GM23338 (cell line): Measurements from ENCODE around the gene NADK. TPM values are rescaled to one million over a fixed set of nuclear protein-coding genes. Genes with fewer than 3 reads are reported as not detected.

Experiments
- ATAC-seq: fragments of 200-7000 bp; cut with Tn5 transposase; 3 replicates; pipeline ENCODE4 v1.9.1; 2020
- DNase-seq: peaks from one replicate; pipeline ENCODE4 v3.0.0-alpha.2; 2015; ENCODE audit warnings: low spot score
- H2AFZ ChIP-seq: fragments of 200-600 bp; sonication (generic); 2 replicates; pipeline ENCODE4 v1.8.0; 2016; ENCODE audit warnings: antibody characterized with exemption, mild to moderate bottlenecking, moderate library complexity
- H3F3A ChIP-seq: fragments of 200-600 bp; sonication (generic); replicated peaks from 2 replicates; pipeline ENCODE4 v1.8.0; 2017; ENCODE audit warnings: antibody characterized with exemption, mixed run types, low read depth
- H3K27ac ChIP-seq: fragments of 200-600 bp; sonication (generic); 2 replicates; pipeline ENCODE4 v1.6.1; 2016; ENCODE audit warnings: low read depth
- H3K27me3 ChIP-seq: fragments of 200-600 bp; sonication (generic); 2 replicates; pipeline ENCODE4 v1.8.0; 2016; ENCODE audit warnings: mild to moderate bottlenecking, mixed run types, moderate library complexity; ENCODE audit not compliant: insufficient read depth
- H3K36me3 ChIP-seq: fragments of 200-600 bp; sonication (generic); 2 replicates; pipeline ENCODE4 v1.8.0; 2016; ENCODE audit warnings: mild to moderate bottlenecking; ENCODE audit not compliant: insufficient read depth
- H3K4me1 ChIP-seq: fragments of 200-600 bp; sonication (generic); 2 replicates; pipeline ENCODE4 v1.8.0; 2016; ENCODE audit warnings: mild to moderate bottlenecking, moderate library complexity; ENCODE audit not compliant: insufficient read depth
- H3K4me2 ChIP-seq: fragments of 200-600 bp; sonication (generic); 2 replicates; pipeline ENCODE4 v1.7.1; 2017; ENCODE audit warnings: mixed run types
- H3K4me3 ChIP-seq: fragments of 200-600 bp; sonication (generic); 2 replicates; pipeline ENCODE4 v1.6.1; 2016; ENCODE audit warnings: mixed run types
- H3K79me2 ChIP-seq: fragments of 200-600 bp; sonication (generic); replicated peaks from 2 replicates; pipeline ENCODE4 v1.8.0; 2017; ENCODE audit warnings: mild to moderate bottlenecking; ENCODE audit not compliant: insufficient read depth
- H3K9me2 ChIP-seq: fragments of 200-600 bp; sonication (generic); 2 replicates; pipeline ENCODE4 v1.8.0; 2017; ENCODE audit not compliant: insufficient read depth
- H4K20me1 ChIP-seq: fragments of 200-600 bp; sonication (generic); replicated peaks from 2 replicates; pipeline ENCODE4 v1.8.0; 2017; ENCODE audit warnings: mild to moderate bottlenecking; ENCODE audit not compliant: insufficient read depth
- H3K27ac Mint-ChIP-seq: 2 replicates; pipeline ENCODE4 v1.8.0; 2020; ENCODE audit warnings: inconsistent platforms, mild to moderate bottlenecking, moderate library complexity, mixed read lengths
- H3K27me3 Mint-ChIP-seq: 3 replicates; pipeline ENCODE4 v1.8.0; 2022; ENCODE audit warnings: low read depth, mild to moderate bottlenecking, moderate library complexity, mixed read lengths, inconsistent platforms; ENCODE audit not compliant: insufficient read depth, poor library complexity
- H3K36me3 Mint-ChIP-seq: 3 replicates; pipeline ENCODE4 v1.8.0; 2021; ENCODE audit warnings: low read depth, mild to moderate bottlenecking, inconsistent platforms, moderate library complexity, mixed read lengths
- H3K4me1 Mint-ChIP-seq: 3 replicates; pipeline ENCODE4 v1.8.0; 2020; ENCODE audit warnings: mild to moderate bottlenecking, inconsistent platforms, mixed read lengths
- H3K4me3 Mint-ChIP-seq: 3 replicates; pipeline ENCODE4 v1.8.0; 2021; ENCODE audit warnings: moderate library complexity, mild to moderate bottlenecking, inconsistent platforms, mixed read lengths
- H3K9me3 Mint-ChIP-seq: 3 replicates; pipeline ENCODE4 v1.8.0; 2020; ENCODE audit warnings: moderate library complexity, mild to moderate bottlenecking, inconsistent platforms, mixed read lengths
- CREB1 ChIP-seq: fragments of 250-450 bp; sonication (Bioruptor Pico); IDR thresholded peaks from 2 replicates; pipeline ENCODE4 v1.5.0; 2020; ENCODE audit warnings: low read depth, mild to moderate bottlenecking, moderate library complexity
- CTCF ChIP-seq, 2 experiments: fragments of 200-600 bp in 1 of 2; sonication (generic) in 1 of 2; conservative IDR thresholded peaks; 2 replicates each; pipeline versions ENCODE4 v1.5.1 to v1.6.1; 2016 to 2017; ENCODE audit warnings: antibody characterized with exemption in 2 of 2, low read depth in 2 of 2, mild to moderate bottlenecking in 2 of 2, moderate library complexity in 1 of 2
- EZH2 ChIP-seq: fragments of 200-600 bp; sonication (generic); IDR thresholded peaks from one replicate; pipeline ENCODE4 v1.8.0; 2017; ENCODE audit warnings: antibody characterized with exemption, mild to moderate bottlenecking, low read depth; ENCODE audit not compliant: unreplicated experiment
- EZH2phosphoT487 ChIP-seq: fragments of 200-600 bp; sonication (generic); IDR thresholded peaks from one replicate; pipeline ENCODE4 v1.8.1; 2018; ENCODE audit warnings: antibody characterized with exemption; ENCODE audit not compliant: unreplicated experiment
- JUNB ChIP-seq: IDR thresholded peaks from one replicate; pipeline ENCODE4 v1.6.1; 2016; ENCODE audit warnings: antibody characterized with exemption; ENCODE audit not compliant: unreplicated experiment
- NANOG ChIP-seq: IDR thresholded peaks from 2 replicates; pipeline ENCODE4 v1.6.1; 2016; ENCODE audit warnings: antibody characterized with exemption, borderline replicate concordance
- POLR2AphosphoS5 ChIP-seq: IDR thresholded peaks from 2 replicates; pipeline ENCODE4 v1.6.1; 2016; ENCODE audit warnings: antibody characterized with exemption, low read depth
- REST ChIP-seq: IDR thresholded peaks from one replicate; pipeline ENCODE4 v1.6.1; 2018; ENCODE audit warnings: antibody characterized with exemption; ENCODE audit not compliant: unreplicated experiment
- STAT1 ChIP-seq: IDR thresholded peaks from one replicate; pipeline ENCODE4 v1.6.1; 2016; ENCODE audit warnings: antibody characterized with exemption; ENCODE audit not compliant: unreplicated experiment
- ZNF114 ChIP-seq: fragments of 250-450 bp; sonication (Bioruptor Pico); IDR thresholded peaks from 2 replicates; pipeline ENCODE4 v1.5.0; 2020; ENCODE audit warnings: mild to moderate bottlenecking, moderate library complexity
- ZNF331 ChIP-seq: fragments of 250-450 bp; sonication (Bioruptor Pico); IDR thresholded peaks from 2 replicates; pipeline ENCODE4 v1.5.0; 2020; ENCODE audit warnings: low read depth, mild to moderate bottlenecking, moderate library complexity
- polyA plus RNA-seq: library from polyadenylated mRNA; unstranded; fragments of >200 nt; fragmentation: Nextera tagmentation; extraction: Ambion mirVana; gene quantifications from 2 replicates; pipeline ENCODE4 v1.2.1, GENCODE V29; 2016
- total RNA-seq: library from RNA; depleted of rRNA; stranded (reverse); fragments of >200 nt; shearing (Covaris generic); gene quantifications from 2 replicates; pipeline ENCODE4 v1.2.3, GENCODE V29; 2014
- TF ChIP-seq, protein P1 (sequence below): IDR thresholded peaks from 2 replicates; pipeline ENCODE4 v1.6.1; 2016; ENCODE audit warnings: antibody characterized with exemption
- TF ChIP-seq, protein P2 (sequence below): fragments of 250-450 bp; sonication (Bioruptor Pico); IDR thresholded peaks from 2 replicates; pipeline ENCODE4 v1.5.0; 2020; ENCODE audit warnings: mild to moderate bottlenecking, moderate library complexity

Gene NADK
- total and polyA plus RNA-seq, 2 experiments from 2014 or later, result 45.3 to 73.2 TPM

- Histone ChIP-seq H3K4me3 (no peak overlapping the region), H4K20me1 (peaks cover 7% of the 10 kb centered on the region; the same call in 1 of the 2 replicates), H3F3A (peaks cover 15% of the 10 kb centered on the region; the same call in 1 of the 2 replicates), H3K27ac (no peak overlapping the region), H3K4me2 (no peak overlapping the region), H3K9me2 (no peaks in the 10 kb centered on the region), H3K4me1 (no peaks in the 10 kb centered on the region), H3K79me2 (peaks cover 6% of the 10 kb centered on the region), H3K36me3 (peaks cover 4% of the 10 kb centered on the region; the same call in 1 of the 2 replicates), H2AFZ (no peak overlapping the region), H3K27me3 (no peaks in the 10 kb centered on the region)
- Mint-ChIP-seq H3K4me3 (no peak overlapping the region), H3K36me3 (peaks cover 49% of the 10 kb centered on the region), H3K27me3 (peaks cover 15% of the 10 kb centered on the region), H3K27ac (no peak overlapping the region), H3K4me1 (peaks cover 5% of the 10 kb centered on the region; the same call in 2 of the 3 replicates), H3K9me3 (no peaks in the 10 kb centered on the region)
- TF ChIP-seq NANOG (no peak), CREB1 (CRISPR knock-in tag) (no peak), ZNF114 (CRISPR knock-in tag) (no peak), REST (no peak), ZNF331 (no peak), EZH2 (no peak), STAT1 (no peak), CTCF (conservative IDR thresholded peaks at IDR 0.05; ENCODE audit: low read depth in 2 of 2) (no peak), JUNB (no peak), POLR2AphosphoS5 (no peak), EZH2phosphoT487 (no peak)
- TF ChIP-seq, protein P1, sequence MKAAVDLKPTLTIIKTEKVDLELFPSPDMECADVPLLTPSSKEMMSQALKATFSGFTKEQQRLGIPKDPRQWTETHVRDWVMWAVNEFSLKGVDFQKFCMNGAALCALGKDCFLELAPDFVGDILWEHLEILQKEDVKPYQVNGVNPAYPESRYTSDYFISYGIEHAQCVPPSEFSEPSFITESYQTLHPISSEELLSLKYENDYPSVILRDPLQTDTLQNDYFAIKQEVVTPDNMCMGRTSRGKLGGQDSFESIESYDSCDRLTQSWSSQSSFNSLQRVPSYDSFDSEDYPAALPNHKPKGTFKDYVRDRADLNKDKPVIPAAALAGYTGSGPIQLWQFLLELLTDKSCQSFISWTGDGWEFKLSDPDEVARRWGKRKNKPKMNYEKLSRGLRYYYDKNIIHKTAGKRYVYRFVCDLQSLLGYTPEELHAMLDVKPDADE, result no peak
- TF ChIP-seq, protein P2, sequence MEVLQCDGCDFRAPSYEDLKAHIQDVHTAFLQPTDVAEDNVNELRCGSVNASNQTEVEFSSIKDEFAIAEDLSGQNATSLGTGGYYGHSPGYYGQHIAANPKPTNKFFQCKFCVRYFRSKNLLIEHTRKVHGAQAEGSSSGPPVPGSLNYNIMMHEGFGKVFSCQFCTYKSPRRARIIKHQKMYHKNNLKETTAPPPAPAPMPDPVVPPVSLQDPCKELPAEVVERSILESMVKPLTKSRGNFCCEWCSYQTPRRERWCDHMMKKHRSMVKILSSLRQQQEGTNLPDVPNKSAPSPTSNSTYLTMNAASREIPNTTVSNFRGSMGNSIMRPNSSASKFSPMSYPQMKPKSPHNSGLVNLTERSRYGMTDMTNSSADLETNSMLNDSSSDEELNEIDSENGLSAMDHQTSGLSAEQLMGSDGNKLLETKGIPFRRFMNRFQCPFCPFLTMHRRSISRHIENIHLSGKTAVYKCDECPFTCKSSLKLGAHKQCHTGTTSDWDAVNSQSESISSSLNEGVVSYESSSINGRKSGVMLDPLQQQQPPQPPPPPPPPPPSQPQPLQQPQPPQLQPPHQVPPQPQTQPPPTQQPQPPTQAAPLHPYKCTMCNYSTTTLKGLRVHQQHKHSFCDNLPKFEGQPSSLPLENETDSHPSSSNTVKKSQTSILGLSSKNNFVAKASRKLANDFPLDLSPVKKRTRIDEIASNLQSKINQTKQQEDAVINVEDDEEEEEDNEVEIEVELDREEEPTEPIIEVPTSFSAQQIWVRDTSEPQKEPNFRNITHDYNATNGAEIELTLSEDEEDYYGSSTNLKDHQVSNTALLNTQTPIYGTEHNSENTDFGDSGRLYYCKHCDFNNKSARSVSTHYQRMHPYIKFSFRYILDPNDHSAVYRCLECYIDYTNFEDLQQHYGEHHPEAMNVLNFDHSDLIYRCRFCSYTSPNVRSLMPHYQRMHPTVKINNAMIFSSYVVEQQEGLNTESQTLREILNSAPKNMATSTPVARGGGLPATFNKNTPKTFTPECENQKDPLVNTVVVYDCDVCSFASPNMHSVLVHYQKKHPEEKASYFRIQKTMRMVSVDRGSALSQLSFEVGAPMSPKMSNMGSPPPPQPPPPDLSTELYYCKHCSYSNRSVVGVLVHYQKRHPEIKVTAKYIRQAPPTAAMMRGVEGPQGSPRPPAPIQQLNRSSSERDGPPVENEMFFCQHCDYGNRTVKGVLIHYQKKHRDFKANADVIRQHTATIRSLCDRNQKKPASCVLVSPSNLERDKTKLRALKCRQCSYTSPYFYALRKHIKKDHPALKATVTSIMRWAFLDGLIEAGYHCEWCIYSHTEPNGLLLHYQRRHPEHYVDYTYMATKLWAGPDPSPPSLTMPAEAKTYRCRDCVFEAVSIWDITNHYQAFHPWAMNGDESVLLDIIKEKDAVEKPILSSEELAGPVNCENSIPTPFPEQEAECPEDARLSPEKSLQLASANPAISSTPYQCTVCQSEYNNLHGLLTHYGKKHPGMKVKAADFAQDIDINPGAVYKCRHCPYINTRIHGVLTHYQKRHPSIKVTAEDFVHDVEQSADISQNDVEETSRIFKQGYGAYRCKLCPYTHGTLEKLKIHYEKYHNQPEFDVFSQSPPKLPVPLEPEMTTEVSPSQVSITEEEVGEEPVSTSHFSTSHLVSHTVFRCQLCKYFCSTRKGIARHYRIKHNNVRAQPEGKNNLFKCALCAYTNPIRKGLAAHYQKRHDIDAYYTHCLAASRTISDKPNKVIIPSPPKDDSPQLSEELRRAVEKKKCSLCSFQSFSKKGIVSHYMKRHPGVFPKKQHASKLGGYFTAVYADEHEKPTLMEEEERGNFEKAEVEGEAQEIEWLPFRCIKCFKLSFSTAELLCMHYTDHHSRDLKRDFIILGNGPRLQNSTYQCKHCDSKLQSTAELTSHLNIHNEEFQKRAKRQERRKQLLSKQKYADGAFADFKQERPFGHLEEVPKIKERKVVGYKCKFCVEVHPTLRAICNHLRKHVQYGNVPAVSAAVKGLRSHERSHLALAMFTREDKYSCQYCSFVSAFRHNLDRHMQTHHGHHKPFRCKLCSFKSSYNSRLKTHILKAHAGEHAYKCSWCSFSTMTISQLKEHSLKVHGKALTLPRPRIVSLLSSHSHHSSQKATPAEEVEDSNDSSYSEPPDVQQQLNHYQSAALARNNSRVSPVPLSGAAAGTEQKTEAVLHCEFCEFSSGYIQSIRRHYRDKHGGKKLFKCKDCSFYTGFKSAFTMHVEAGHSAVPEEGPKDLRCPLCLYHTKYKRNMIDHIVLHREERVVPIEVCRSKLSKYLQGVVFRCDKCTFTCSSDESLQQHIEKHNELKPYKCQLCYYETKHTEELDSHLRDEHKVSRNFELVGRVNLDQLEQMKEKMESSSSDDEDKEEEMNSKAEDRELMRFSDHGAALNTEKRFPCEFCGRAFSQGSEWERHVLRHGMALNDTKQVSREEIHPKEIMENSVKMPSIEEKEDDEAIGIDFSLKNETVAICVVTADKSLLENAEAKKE, result no peak
- DNase-seq (no peak), ATAC-seq (no peak)
Observed at GRCh38 chr1:1754051-1754815, 24.0 kb downstream of the NADK start.
